ENCODE data around the gene SLC22A3.

The SLC22A3 gene

DNA sequence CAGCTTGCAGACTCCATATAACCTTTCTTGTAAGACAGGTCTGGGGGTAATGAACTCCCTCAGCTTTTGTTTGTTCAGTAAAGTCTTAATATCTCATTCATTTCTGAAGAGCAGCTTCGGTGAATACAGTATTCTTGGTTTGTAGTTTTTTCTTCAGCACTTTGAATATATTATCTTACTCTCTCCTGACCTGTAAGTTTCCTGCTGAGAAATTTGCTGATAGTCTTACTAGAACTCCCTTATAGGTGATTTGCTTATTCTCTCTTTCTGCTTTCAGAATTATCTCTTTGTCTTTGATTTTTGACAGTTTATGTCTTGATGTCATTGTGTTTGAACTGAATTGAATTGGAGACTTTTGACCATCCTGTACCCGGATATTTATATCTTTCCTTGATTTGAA is 35.3 kb upstream of the SLC22A3 start:
- no peaks in the 10 kb centered on the region for H3K9me3 ChIP-seq (ENCODE audit: low read depth, low read length)
- no peak for TF ChIP-seq POLR2AphosphoS5 (IDR thresholded peaks at IDR 0.05; ENCODE audit: borderline replicate concordance, low read depth, low read length)
- TF ChIP-seq FOXP2 (optimal IDR thresholded peaks at IDR 0.05; ENCODE audit: control extremely low read depth, extremely low read length, insufficient read depth) = no peak
- no peak for TF ChIP-seq EZH2 (IDR thresholded peaks at IDR 0.05)
- DNase-seq (ENCODE audit: low read depth, low spot score) = no peak
- no peak overlapping the region for H3K27ac ChIP-seq
- H3K4me3 ChIP-seq = no peak overlapping the region
- no peak overlapping the region for H3K9ac ChIP-seq (ENCODE audit: insufficient read length)
- no peaks in the 10 kb centered on the region for H3K36me3 ChIP-seq (ENCODE audit: insufficient read depth, low read length)

DNA sequence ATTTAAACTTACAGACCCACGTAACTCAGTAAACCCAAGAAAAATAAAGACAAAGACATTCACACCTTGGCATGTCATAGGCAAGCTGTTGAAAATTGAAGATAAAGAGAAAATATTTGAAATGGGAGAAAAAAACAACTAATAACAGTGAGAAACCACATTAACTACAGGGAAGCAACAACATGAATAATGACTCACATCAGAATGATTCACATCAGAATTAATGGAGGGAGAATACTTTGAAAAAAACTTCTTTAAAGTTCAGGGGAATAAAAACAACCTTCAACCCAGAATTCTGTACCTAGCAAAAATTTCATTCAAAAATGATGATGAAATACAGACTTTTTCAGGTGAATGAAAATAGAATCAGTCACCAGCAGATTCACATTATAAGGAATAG is 32.9 kb upstream of the SLC22A3 start:
- Histone ChIP-seq H3K27ac (no peak overlapping the region), H3K4me3 (no peak overlapping the region), H3K36me3 (ENCODE audit: insufficient read depth, low read length) (no peaks in the 10 kb centered on the region), H3K9me3 (ENCODE audit: low read depth, low read length) (no peaks in the 10 kb centered on the region), H3K9ac (ENCODE audit: insufficient read length) (no peak overlapping the region)
- DNase-seq (ENCODE audit: low read depth, low spot score) = no peak
- TF ChIP-seq FOXP2 (optimal IDR thresholded peaks at IDR 0.05; ENCODE audit: control extremely low read depth, extremely low read length, insufficient read depth) (no peak), POLR2AphosphoS5 (IDR thresholded peaks at IDR 0.05; ENCODE audit: borderline replicate concordance, low read depth, low read length) (no peak), EZH2 (IDR thresholded peaks at IDR 0.05) (no peak)

DNA sequence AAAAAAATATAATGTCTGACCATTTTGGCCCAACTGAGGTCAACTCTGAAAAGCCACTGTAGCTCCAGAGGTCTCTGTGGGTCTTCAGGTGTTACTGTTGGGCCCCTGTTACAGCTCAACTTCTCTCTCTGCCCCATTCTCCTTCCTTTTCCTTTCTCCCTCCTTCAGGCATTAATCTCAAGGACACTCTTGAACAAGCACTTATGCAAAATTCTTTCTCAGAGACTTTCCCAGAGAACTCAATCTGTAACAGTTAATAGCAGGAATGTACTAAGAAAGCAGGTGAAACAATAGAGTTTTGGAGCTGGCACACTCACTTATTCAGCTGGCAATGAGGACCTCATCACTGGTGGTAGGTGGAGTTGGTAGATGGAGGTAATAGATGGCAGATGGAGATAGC is 31.9 kb upstream of the SLC22A3 start:
- TF ChIP-seq POLR2AphosphoS5 (IDR thresholded peaks at IDR 0.05; ENCODE audit: borderline replicate concordance, low read depth, low read length) = no peak
- TF ChIP-seq EZH2 (IDR thresholded peaks at IDR 0.05) = no peak
- H3K9me3 ChIP-seq (ENCODE audit: low read depth, low read length) = no peaks in the 10 kb centered on the region
- no peak for DNase-seq (ENCODE audit: low read depth, low spot score)
- no peak overlapping the region for H3K9ac ChIP-seq (ENCODE audit: insufficient read length)
- no peak overlapping the region for H3K27ac ChIP-seq
- no peak overlapping the region for H3K4me3 ChIP-seq
- no peaks in the 10 kb centered on the region for H3K36me3 ChIP-seq (ENCODE audit: insufficient read depth, low read length)

DNA sequence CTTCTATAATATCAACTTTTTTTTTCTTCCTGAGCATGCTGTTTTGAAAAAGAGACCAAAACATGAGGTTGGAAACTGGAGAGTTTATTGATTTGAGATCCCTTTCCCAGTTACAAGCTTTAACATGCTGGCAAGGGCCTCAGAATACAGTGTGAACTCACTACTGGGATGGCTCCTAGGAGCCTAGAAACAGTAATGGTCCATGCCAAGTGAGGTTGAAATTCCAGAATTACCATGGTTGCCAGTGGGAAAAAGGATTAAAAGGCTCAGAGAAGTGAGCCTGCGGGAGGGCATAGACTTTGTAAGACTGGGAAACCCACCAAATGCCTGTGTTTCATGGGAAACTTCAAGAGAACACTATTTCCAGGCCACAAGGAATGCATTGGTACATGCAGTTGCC is 28.9 kb upstream of the SLC22A3 start:
- no peaks in the 10 kb centered on the region for H3K9me3 ChIP-seq (ENCODE audit: low read depth, low read length)
- H3K4me3 ChIP-seq = no peak overlapping the region
- no peak overlapping the region for H3K9ac ChIP-seq (ENCODE audit: insufficient read length)
- TF ChIP-seq FOXP2 (optimal IDR thresholded peaks at IDR 0.05; ENCODE audit: control extremely low read depth, extremely low read length, insufficient read depth) (no peak), POLR2AphosphoS5 (IDR thresholded peaks at IDR 0.05; ENCODE audit: borderline replicate concordance, low read depth, low read length) (no peak), EZH2 (IDR thresholded peaks at IDR 0.05) (no peak)
- no peak for DNase-seq (ENCODE audit: low read depth, low spot score)
- no peak overlapping the region for H3K27ac ChIP-seq
- no peaks in the 10 kb centered on the region for H3K36me3 ChIP-seq (ENCODE audit: insufficient read depth, low read length)

DNA sequence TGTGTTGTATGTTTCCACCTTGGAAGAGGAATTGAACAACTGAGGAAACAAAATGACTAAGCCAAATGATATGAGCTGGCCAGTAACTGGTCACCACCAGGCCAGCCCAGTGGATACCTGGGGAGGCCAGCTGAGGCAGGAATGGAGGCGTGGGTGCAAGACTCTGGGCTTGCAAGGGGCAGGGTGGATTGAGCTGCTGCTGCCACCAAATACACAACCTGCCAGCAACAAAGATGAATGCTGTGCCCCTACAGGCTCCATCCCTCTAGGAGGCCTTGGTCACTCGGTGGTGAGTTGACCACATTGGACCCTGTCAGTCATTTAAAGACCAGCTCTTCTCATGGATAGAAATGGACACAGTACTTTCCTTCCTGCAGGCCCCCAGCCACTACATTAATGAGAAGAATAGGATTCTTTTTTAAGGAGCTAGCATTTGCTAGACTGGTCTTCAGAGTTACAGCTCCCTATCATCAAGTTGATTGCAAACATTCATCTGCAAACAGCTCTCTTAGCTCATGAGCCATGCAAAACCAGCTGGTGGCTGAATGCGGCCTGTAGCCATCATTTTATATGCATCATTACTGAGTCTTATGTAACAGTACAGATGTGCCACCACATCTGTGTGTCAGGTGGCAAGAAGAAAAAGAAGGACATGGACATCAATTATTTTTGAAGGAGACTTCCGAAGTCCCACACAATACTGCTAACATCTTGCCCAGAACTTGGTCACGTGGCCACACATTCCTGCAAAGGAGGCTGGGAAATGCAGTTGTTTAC is 26.3 kb upstream of the SLC22A3 start:
- Histone ChIP-seq H3K27ac (no peak overlapping the region), H3K36me3 (ENCODE audit: insufficient read depth, low read length) (no peaks in the 10 kb centered on the region), H3K9me3 (ENCODE audit: low read depth, low read length) (no peaks in the 10 kb centered on the region), H3K9ac (ENCODE audit: insufficient read length) (no peak overlapping the region), H3K4me3 (no peak overlapping the region)
- no peak for DNase-seq (ENCODE audit: low read depth, low spot score)
- TF ChIP-seq EZH2 (IDR thresholded peaks at IDR 0.05) (no peak), POLR2AphosphoS5 (IDR thresholded peaks at IDR 0.05; ENCODE audit: borderline replicate concordance, low read depth, low read length) (no peak), FOXP2 (optimal IDR thresholded peaks at IDR 0.05; ENCODE audit: control extremely low read depth, extremely low read length, insufficient read depth) (no peak)

DNA sequence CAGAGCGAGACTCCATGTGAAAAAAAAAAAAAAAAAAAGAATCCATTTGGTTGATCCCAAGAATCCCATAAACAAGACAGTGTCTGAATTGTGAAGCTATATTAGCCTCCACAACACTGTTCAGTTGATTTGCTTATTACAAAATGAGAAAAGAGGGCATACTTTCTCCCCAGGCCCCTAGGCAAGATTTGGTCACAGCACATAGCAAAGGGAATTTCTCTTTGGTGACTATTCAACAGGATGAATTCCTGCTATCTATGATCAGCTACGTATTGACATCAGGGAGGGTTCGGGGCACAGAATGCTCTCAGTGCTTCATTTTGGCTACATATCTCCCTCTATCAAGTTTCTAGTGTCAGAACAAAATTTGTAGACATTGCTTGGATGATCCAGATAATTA is 20.2 kb upstream of the SLC22A3 start:
- no peak for DNase-seq (ENCODE audit: low read depth, low spot score)
- no peaks in the 10 kb centered on the region for H3K36me3 ChIP-seq (ENCODE audit: insufficient read depth, low read length)
- TF ChIP-seq FOXP2 (optimal IDR thresholded peaks at IDR 0.05; ENCODE audit: control extremely low read depth, extremely low read length, insufficient read depth) = no peak
- TF ChIP-seq POLR2AphosphoS5 (IDR thresholded peaks at IDR 0.05; ENCODE audit: borderline replicate concordance, low read depth, low read length) = no peak
- TF ChIP-seq EZH2 (IDR thresholded peaks at IDR 0.05) = no peak

DNA sequence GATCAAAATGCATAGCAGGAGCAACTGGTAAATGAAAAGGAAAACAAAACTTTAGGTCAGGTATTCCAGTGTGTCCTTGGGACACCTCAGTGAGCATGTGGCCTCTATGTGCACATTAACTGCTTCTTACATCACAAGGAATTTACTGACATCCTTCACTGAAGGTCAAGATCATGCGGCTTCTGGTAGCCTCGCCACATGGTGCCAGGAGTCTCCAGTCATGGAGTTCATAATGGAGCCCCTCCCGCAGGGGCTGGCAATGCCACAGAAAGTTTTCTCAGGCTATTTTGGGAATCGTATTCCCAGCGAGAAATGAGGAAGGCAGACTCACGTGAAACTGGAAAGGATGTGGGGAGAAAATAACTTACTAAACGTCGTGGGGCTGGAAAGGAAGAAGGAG is 19.7 kb upstream of the SLC22A3 start:
- Histone ChIP-seq H3K27ac (no peak overlapping the region), H3K9me3 (ENCODE audit: low read depth, low read length) (no peaks in the 10 kb centered on the region), H3K4me3 (no peak overlapping the region), H3K9ac (ENCODE audit: insufficient read length) (no peak overlapping the region), H3K36me3 (ENCODE audit: insufficient read depth, low read length) (no peaks in the 10 kb centered on the region)
- DNase-seq (ENCODE audit: low read depth, low spot score) = no peak
- TF ChIP-seq EZH2 (IDR thresholded peaks at IDR 0.05) (no peak), POLR2AphosphoS5 (IDR thresholded peaks at IDR 0.05; ENCODE audit: borderline replicate concordance, low read depth, low read length) (no peak), FOXP2 (optimal IDR thresholded peaks at IDR 0.05; ENCODE audit: control extremely low read depth, extremely low read length, insufficient read depth) (no peak)

More for the DNA sequence above, 20.2 kb upstream of the SLC22A3 start:
- Histone ChIP-seq H3K9ac (ENCODE audit: insufficient read length) (no peak overlapping the region), H3K9me3 (ENCODE audit: low read depth, low read length) (no peaks in the 10 kb centered on the region), H3K4me3 (no peak overlapping the region), H3K27ac (no peak overlapping the region)

DNA sequence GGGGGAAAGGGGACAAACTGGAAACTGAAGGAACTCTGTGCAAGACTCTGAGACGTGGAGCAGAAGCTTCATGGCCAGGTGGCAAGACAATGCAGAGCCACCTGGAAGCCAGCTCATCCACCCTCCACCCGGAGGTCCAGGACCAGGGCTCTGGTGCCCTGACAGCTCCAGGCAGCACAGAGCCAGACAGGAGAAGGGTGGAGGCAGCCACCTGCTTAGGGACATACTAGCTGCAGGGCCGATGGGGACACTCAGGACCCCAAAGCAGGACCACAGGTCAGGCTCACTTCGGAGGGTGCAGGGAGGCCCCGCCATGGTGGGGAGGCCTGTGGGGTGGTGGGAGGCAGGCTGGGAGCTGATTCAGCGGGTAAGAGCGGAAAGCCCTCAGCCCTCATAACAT is 19.0 kb upstream of the SLC22A3 start:
- TF ChIP-seq EZH2 (IDR thresholded peaks at IDR 0.05) (no peak), FOXP2 (optimal IDR thresholded peaks at IDR 0.05; ENCODE audit: control extremely low read depth, extremely low read length, insufficient read depth) (no peak), POLR2AphosphoS5 (IDR thresholded peaks at IDR 0.05; ENCODE audit: borderline replicate concordance, low read depth, low read length) (no peak)
- no peak for DNase-seq (ENCODE audit: low read depth, low spot score)
- Histone ChIP-seq H3K36me3 (ENCODE audit: insufficient read depth, low read length) (no peaks in the 10 kb centered on the region), H3K27ac (no peak overlapping the region), H3K9ac (ENCODE audit: insufficient read length) (no peak overlapping the region), H3K4me3 (no peak overlapping the region), H3K9me3 (ENCODE audit: low read depth, low read length) (no peaks in the 10 kb centered on the region)

DNA sequence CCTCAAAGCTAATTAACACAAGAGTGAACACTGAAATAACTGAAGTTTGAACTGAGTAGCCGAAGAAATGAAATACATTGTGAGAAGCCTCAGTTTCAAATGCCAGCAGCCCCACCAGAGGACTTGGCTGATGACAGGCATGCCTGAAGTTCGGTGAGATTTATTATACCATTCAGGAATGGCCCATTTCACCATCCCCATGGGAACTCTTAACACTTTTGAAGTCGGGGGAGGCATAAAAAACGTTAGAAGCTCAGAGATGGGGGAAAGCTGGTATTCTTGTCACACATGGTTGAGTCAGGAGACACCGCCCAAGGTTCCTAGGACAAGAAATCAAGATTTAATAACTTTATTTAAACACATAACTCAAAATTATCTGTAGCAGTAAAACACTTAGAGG is 17.6 kb upstream of the SLC22A3 start:
- TF ChIP-seq FOXP2 (optimal IDR thresholded peaks at IDR 0.05; ENCODE audit: control extremely low read depth, extremely low read length, insufficient read depth) (no peak), POLR2AphosphoS5 (IDR thresholded peaks at IDR 0.05; ENCODE audit: borderline replicate concordance, low read depth, low read length) (no peak), EZH2 (IDR thresholded peaks at IDR 0.05) (no peak)
- H3K9ac ChIP-seq (ENCODE audit: insufficient read length) = no peak overlapping the region
- no peaks in the 10 kb centered on the region for H3K36me3 ChIP-seq (ENCODE audit: insufficient read depth, low read length)
- H3K27ac ChIP-seq = no peak overlapping the region
- no peak for DNase-seq (ENCODE audit: low read depth, low spot score)
- no peak overlapping the region for H3K4me3 ChIP-seq
- H3K9me3 ChIP-seq (ENCODE audit: low read depth, low read length) = no peaks in the 10 kb centered on the region

Data from SK-N-MC (cell line).